MV-4-11 (cell line): Measurements from ENCODE around the gene CPD.
A peak's percentile ranks its signal among the peaks of the same experiment; 100 is the strongest.
"Not testable (repeated sequence)": the region's sequence is repeated elsewhere in the genome, so short reads cannot be mapped to it uniquely, and the experiment has no call there.

Experiments
- DNase-seq: peaks from one replicate; lab custom pipeline; 2025; lab: John Stamatoyannopoulos, UW

CPD gene

DNA sequence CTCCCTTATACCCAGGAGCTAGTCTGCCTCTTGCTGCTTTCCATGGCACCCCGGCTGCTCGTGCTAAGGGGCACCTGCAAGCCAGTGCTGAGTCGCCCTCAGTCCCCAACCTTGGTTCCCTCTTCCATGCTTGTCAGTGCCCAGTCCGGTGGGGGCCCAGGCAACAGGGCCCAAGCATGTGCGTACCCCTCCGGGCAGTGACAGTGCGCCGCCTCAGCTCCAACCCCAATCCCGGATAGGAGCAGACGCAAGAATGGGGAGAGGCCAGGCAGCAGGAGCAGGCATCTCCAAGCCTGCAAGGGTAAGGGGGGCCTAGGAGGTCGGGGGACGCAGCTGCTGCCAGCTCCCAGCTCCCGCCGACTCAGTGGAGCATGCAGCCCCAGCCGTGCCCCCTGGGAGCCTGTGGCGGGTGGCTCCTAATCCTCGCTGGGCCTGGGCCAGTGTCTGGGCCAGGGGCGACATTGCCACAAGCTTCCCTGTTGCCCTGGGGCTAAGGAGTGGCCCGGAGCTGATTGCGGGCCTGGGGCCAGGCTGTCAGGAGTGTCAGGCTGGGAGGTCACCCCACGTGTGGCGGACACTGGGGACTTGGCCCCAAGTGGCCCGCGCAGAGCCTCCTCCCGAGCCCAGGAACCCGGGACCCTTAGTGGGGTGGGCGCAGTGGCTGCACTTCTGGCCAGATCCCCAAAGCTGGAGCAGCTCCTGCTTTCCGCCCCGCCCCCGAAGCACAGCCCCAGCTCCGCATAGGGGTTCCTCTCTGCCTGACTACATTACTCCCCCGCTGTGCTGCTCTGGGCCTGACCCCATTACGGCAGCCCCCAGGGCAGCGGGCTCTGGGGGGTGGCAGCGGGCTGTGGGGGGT, 9.8 kb downstream of the CPD start:
- no peak for DNase-seq

- DNase-seq = peak; percentile 48
Observed at GRCh38 chr17:30389756-30390300, 11.1 kb downstream of the CPD start.

GRCh38 chr17:30391534-30391933, 12.8 kb downstream of the CPD start:
- no peak for DNase-seq

DNA sequence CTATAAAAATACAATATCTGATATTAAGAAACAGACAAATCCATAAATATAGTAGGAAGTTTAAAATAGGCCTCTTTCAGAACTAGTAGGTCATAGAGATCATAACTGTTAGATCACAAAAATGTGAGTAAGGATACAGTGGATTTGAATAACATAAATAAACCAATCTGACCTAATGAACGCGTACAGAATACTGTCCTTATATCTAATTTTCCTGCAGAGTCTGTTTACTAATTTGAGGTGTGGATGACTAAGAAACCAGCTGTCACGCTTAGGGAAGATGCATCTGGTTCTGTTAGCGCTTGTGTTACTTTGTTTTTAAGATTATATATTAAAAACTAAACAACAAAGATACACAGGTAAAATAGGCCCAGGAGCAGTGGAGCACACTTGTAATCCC, 14.8 kb downstream of the CPD start:
- DNase-seq = no peak

GRCh38 chr17:30393911-30394867, 15.5 kb downstream of the CPD start:
- no peak for DNase-seq

DNA sequence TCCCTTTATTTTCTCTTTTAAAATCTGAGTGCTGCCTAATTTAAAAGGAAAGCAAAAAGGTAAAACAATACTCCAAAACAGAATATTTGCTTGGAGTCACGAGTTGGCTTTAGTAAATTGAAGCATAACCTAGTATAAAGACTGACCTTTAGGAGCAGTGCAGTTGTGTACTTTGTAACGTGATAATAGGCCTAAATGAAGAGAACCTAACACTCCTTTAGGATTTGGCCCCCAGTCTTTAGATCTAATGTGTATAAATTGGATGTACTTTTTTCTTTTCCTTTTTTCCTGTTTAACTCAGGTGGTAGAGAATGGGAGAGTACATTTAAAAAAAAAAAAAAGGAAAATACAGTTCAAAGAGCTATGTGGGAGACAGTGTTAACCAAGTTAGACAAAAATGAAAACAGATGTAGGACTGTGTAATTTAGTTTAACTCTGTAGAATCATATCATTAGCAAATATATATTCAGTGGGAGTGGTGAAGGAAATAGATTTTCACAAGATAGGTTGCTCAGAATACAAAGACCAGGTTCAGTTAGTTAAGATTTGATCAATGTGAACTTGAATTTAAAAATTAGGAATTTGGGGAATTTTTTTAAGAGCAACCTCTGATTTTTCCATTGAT, 16.8 kb downstream of the CPD start:
- no peak for DNase-seq

DNA sequence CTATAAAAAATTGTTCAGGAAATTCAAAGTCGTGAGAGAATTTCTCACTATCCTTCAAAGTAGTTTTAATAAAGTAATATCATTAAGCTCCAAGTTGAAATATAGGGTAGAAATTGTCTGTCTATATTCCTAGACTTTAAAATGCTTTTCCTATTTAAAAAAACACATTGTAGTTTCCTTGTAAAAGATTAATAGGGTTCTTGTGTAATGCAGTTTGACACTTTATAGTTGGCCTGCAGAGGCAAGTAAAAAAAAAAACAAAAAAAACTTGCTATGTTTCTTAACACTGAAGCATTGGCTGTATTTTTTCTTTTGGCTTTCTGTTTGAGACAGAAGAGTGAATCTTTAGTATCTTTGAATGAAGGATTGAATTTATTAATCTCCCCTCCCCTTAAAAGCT, 17.4 kb downstream of the CPD start:
- DNase-seq = no peak

DNA sequence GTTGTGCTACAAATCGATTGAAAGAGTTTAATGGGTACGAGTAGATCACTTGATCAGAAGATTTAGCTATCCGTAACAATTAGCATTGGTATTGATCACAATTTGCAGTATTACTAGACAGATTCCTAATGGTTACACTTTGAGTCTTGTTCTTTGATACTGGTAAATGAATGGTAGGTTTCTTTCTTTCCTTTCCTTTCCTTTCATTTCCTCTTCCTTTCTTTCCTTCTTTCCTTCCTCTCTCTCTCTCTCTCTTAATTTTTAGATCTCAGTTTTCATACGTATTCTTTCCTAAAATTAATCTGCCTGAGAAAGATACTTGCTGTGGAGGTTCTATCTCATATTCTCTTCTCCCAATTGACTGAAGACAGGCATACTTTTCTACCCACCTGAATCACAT, 17.9 kb downstream of the CPD start:
- no peak for DNase-seq

GRCh38 chr17:30398328-30399041, 19.8 kb downstream of the CPD start:
- DNase-seq = no peak

DNA sequence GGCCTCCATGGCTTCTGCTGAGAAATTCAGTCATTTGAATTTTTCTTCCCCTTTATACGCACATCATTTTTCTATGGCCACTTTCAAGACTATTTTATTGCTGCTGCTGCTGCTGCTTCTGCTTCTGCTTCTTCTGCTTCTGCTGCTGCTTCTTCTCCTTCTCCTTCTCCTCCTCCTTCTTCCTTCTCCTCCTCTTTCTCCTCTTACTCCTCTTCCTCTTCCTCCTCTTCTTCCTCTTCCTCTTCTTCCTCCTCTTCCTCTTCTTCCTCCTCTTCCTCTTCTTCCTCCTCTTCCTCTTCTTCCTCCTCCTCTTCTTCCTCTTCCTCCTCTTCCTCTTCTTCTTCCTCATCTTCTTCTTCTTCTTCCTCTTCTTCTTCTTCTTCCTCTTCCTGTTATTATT, 22.4 kb downstream of the CPD start:
- peak; percentile 45 for DNase-seq

- no peak for DNase-seq
Observed at GRCh38 chr17:30405161-30405560, 26.4 kb downstream of the CPD start.

DNA sequence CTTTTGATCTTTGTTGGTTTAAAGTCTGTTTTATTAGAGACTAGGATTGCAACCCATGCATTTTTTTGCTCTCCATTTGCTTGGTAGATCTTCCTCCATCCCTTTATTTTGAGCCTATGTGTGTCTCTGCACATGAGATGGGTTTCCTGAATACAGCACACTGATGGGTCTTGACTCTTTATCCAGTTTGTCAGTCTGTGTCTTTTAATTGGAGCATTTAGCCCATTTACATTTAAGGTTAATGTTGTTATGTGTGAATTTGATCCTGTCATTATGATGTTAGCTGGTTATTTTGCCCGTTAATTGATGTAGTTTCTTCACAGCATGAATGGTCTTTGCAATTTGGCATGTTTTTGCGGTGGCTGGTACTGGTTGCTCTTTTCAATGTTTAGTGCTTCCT, 31.9 kb downstream of the CPD start:
- DNase-seq = not testable (repeated sequence)

GRCh38 chr17:30412008-30412496, 33.3 kb downstream of the CPD start:
- DNase-seq = not testable (repeated sequence)

- DNase-seq = no peak
Observed at GRCh38 chr17:30413109-30413508, 34.4 kb downstream of the CPD start.

DNA sequence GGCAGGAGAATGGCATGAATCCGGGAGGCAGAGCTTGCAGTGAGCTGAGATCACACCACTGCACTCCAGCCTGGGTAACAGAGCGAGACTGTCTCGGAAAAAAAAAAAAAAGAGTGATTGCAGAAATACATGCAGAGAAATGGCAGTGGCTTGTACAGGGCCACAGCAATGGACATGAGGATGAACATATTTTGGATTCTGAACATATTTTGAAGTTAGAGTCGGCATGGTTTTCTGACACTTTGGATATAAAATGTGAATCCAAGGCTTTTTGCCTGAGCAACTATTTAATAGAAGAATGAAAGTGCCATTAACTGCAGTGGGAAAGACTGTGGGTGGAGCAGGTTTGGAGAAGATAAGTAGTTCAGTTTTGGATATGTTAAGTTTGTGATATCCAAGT, 35.8 kb downstream of the CPD start:
- no peak for DNase-seq

- DNase-seq = no peak
Observed at GRCh38 chr17:30415491-30415890, 36.8 kb downstream of the CPD start.

- DNase-seq = peak; percentile 1
Observed at GRCh38 chr17:30418070-30418469, 39.3 kb downstream of the CPD start.

DNA sequence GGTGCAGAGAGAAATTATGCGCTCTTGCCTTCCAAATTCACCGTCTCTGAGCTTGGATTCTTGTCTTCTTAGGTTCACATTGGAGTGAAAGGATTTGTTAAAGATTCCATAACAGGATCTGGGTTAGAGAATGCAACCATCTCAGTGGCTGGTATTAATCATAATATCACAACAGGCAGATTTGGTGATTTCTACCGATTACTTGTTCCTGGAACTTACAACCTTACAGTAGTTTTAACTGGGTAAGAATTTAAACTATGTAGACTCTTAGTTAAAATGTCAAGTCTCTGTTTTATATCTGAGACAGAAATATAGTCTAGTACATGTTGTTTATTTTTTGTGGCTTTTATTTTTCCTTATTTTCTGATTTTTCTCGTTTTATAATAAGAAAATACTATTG, 42.9 kb downstream of the CPD start:
- no peak for DNase-seq

DNA sequence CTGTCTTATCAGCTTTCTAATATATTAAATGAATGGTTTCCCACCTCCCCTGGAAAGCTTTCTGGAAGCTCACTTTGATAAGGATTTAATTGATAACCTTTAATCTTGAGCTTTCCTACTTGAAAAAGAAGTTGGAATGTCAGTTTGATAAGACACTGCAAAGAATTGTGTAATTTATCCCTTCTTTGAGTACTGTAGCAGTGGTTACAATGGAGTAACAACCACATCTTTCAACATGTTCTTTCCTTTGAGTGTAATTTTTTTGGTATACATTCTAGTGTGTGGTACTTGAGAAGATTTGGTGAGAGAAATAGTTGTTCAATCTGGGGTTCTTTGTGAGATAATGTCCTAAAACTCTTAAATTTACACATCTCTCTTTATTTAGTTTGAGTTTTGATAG, 43.4 kb downstream of the CPD start:
- peak; percentile 6 for DNase-seq

GRCh38 chr17:30424471-30424870, 45.7 kb downstream of the CPD start:
- DNase-seq = no peak

- DNase-seq = no peak
Observed at GRCh38 chr17:30426292-30426691, 47.6 kb downstream of the CPD start.
